SU-DHL-6 (cell line): ENCODE results near the gene CYP1B1.

Experiments used
- H2AFZ ChIP-seq: fragments of 200-600 bp; sonication (generic); 2 replicates; pipeline ENCODE4 v1.6.1; 2014; ENCODE audit warnings: low read depth, mild to moderate bottlenecking, moderate library complexity, mixed read lengths, antibody characterized with exemption, low read length; ENCODE audit not compliant: severe bottlenecking
- H3F3A ChIP-seq: fragments of 200-600 bp; shearing (Covaris generic); 2 replicates; pipeline ENCODE4 v1.6.0; 2016; ENCODE audit warnings: antibody characterized with exemption, mild to moderate bottlenecking; ENCODE audit not compliant: insufficient read depth
- H3K27ac ChIP-seq: fragments of 200-600 bp; sonication (generic); 2 replicates; pipeline ENCODE4 v1.5.1; 2016; ENCODE audit warnings: low read depth, mild to moderate bottlenecking, low read length, moderate library complexity, mixed read lengths
- H3K27me3 ChIP-seq: fragments of 200-600 bp; sonication (generic), shearing (Covaris generic); 2 replicates; pipeline ENCODE4 v1.6.0; 2014; ENCODE audit warnings: mild to moderate bottlenecking, low read length
- H3K36me3 ChIP-seq: fragments of 200-600 bp; sonication (generic); 2 replicates; pipeline ENCODE4 v1.6.1; 2014; ENCODE audit warnings: mild to moderate bottlenecking, low read length, mixed read lengths
- H3K4me2 ChIP-seq: fragments of 300-600, 200-600 bp; shearing (Covaris generic), sonication (generic); 2 replicates; pipeline ENCODE4 v1.6.0; 2014; ENCODE audit warnings: low read length, low read depth, mild to moderate bottlenecking; ENCODE audit not compliant: poor library complexity, severe bottlenecking
- H3K4me3 ChIP-seq: fragments of 200-600 bp; sonication (generic); 2 replicates; pipeline ENCODE4 v1.5.1; 2014; ENCODE audit warnings: antibody characterized with exemption, low read length, mild to moderate bottlenecking, mixed read lengths; ENCODE audit not compliant: insufficient read depth, poor library complexity, severe bottlenecking
- H3K79me2 ChIP-seq: fragments of 200-600 bp; sonication (generic); 2 replicates; pipeline ENCODE4 v1.6.1; 2014; ENCODE audit warnings: mild to moderate bottlenecking, low read length, moderate library complexity; ENCODE audit not compliant: insufficient read depth
- H3K9ac ChIP-seq: fragments of 200-600 bp; sonication (generic); 2 replicates; pipeline ENCODE4 v1.7.0; 2014; ENCODE audit warnings: mild to moderate bottlenecking, low read length
- H3K9me2 ChIP-seq: fragments of 200-600 bp; sonication (generic); replicated peaks from 2 replicates; pipeline ENCODE4 v1.6.1; 2014; ENCODE audit warnings: low read length; ENCODE audit not compliant: insufficient read depth
- H3K9me3 ChIP-seq: fragments of 200-600 bp; sonication (generic); 2 replicates; pipeline ENCODE4 v1.6.1; 2014; ENCODE audit warnings: low read length, mixed read lengths; ENCODE audit not compliant: insufficient read depth
- H4K20me1 ChIP-seq: fragments of 200-600 bp; sonication (generic); 2 replicates; pipeline ENCODE4 v1.6.1; 2014; ENCODE audit warnings: low read depth, mild to moderate bottlenecking, antibody characterized with exemption, low read length, moderate library complexity, mixed read lengths
- EZH2phosphoT487 ChIP-seq: fragments of 200-600 bp; sonication (generic), shearing (Covaris generic); conservative IDR thresholded peaks from 2 replicates; pipeline ENCODE4 v1.6.1; 2018; ENCODE audit warnings: mild to moderate bottlenecking, antibody characterized with exemption, low read length, moderate library complexity, mixed read lengths
- TF ChIP-seq, protein P1 (sequence below): fragments of 200-600 bp; sonication (generic); IDR thresholded peaks from one replicate; pipeline ENCODE4 v1.5.1; 2017; ENCODE audit warnings: antibody characterized with exemption, mild to moderate bottlenecking, low read length, moderate library complexity; ENCODE audit not compliant: insufficient read depth, poor library complexity, severe bottlenecking

Gene CYP1B1

DNA sequence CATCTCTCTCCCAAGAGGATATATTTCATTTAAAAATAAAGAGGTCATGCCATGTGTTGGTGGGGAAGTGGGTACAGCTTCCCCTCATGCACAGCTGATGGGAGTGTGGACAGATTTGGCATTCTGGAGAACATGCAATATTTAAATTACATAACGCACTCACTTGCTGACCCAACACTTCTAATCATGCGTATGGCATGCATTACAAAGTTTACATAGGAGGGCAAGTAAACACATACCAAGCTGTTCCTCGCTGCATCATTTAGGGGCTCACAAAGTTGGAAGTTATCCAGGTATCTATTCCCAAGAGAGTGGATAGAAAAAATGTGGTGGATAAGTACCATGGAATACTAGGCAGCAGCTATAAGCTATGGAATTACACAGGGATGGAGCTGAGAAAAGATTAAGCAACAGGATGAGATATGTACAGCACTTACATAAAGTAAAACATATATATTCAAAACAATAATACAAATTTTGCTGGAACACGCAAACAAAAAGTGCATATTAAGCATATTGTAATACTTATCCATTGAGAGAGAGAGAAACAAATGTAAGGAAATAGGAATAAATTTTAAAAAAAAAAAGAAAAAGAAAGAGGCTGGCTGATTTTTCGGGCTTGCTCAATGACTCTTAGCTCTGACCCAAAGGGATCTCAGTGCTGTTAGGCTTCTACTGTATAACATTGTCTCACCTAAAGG is 11.0 kb downstream of the CYP1B1 start:
- Histone ChIP-seq H3K9me3 (no peaks in the 10 kb centered on the region), H4K20me1 (no peaks in the 10 kb centered on the region), H3K4me2 (no peak overlapping the region), H3K79me2 (no peaks in the 10 kb centered on the region), H3K9ac (no peak overlapping the region), H3K27me3 (no peaks in the 10 kb centered on the region), H3K4me3 (no peak overlapping the region), H3F3A (no peaks in the 10 kb centered on the region), H3K36me3 (no peaks in the 10 kb centered on the region), H3K27ac (no peak overlapping the region), H3K9me2 (no peaks in the 10 kb centered on the region), H2AFZ (no peak overlapping the region)
- TF ChIP-seq EZH2phosphoT487, result no peak
- TF ChIP-seq, protein P1, sequence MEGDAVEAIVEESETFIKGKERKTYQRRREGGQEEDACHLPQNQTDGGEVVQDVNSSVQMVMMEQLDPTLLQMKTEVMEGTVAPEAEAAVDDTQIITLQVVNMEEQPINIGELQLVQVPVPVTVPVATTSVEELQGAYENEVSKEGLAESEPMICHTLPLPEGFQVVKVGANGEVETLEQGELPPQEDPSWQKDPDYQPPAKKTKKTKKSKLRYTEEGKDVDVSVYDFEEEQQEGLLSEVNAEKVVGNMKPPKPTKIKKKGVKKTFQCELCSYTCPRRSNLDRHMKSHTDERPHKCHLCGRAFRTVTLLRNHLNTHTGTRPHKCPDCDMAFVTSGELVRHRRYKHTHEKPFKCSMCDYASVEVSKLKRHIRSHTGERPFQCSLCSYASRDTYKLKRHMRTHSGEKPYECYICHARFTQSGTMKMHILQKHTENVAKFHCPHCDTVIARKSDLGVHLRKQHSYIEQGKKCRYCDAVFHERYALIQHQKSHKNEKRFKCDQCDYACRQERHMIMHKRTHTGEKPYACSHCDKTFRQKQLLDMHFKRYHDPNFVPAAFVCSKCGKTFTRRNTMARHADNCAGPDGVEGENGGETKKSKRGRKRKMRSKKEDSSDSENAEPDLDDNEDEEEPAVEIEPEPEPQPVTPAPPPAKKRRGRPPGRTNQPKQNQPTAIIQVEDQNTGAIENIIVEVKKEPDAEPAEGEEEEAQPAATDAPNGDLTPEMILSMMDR, result no peak

DNA sequence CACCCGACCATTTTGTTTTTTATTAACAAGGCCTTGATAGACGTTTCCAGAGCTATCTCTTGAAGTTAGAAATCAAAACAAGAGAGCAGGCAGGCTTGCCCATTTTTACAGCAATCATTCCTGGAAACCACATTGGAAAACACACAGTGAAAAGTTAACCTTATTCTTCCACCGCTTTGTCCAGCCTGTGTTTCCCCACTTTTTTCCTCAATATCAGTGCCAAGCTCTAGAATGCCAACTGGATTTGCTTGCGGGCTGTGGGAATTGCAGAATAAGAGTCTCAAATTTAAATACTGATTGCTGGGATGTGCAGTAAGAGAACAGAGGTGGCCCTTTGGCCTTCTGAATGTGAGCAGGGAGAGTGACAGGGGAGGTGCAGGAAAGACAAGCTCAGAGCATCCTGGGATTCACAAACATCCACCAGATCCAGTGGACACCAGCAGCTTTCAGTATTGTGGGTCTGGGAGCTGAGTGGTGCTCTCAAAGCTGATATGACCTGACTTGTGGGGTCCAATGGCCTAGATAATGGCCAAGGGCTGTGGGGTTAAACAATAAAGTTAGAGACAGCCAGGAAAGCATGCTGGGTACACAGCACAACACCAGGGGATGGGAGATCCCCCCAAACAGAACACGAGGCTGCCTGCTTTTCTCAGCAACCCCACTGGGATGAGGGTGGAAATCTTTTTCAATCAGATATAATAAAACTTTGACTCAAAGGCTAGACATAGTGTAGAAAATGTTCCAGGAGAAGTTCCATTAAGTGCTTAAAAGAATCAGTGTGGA is 15.5 kb downstream of the CYP1B1 start:
- H3K4me2 ChIP-seq, result no peak overlapping the region
- no peaks in the 10 kb centered on the region for H4K20me1 ChIP-seq
- H2AFZ ChIP-seq, result no peak overlapping the region
- no peaks in the 10 kb centered on the region for H3F3A ChIP-seq
- no peaks in the 10 kb centered on the region for H3K79me2 ChIP-seq
- no peak overlapping the region for H3K9ac ChIP-seq
- H3K4me3 ChIP-seq, result no peak overlapping the region
- H3K9me2 ChIP-seq, result no peaks in the 10 kb centered on the region
- H3K9me3 ChIP-seq, result no peaks in the 10 kb centered on the region
- H3K27me3 ChIP-seq, result no peaks in the 10 kb centered on the region
- no peak for TF ChIP-seq EZH2phosphoT487
- TF ChIP-seq, protein P1, result no peak
- no peaks in the 10 kb centered on the region for H3K36me3 ChIP-seq
- no peak overlapping the region for H3K27ac ChIP-seq

DNA sequence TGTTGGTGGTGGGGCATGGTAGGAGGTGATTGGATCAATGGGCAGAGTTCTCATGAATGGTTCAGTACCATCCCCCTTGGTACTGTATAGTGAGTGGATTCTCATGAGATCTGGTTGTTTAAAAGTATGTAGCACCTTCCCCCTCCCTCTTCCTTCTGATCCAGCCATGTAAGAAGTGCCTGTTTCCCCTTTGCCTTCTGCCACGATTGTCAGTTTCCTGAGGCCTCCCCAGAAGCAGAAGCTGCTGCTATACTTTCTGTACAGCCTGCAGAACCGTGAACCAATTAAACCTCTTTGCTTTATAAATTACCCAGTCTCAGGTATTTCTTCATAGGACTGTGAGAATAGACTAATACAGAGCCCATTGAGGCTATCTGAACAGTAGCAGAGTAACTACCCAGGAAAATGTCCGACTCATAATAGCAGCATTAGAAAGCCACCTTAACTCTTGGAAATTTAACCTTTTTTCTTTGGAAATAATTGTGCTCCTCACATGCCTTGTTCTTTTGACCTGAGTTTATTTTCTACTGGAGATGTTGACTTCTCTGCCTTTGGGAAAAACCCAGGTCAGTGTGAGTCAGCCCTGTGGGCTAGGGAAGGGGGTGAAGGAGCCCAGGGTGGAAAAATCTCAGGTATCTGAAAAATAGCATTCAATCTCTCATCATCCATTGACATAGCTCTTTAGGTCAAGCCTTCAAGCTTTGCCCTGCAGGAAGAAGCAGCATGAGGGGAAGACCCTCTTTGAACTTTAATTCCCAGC is 18.1 kb downstream of the CYP1B1 start:
- H3K9me3 ChIP-seq, result no peaks in the 10 kb centered on the region
- H3K9me2 ChIP-seq, result no peaks in the 10 kb centered on the region
- H3K36me3 ChIP-seq, result no peaks in the 10 kb centered on the region
- no peaks in the 10 kb centered on the region for H3K79me2 ChIP-seq
- H2AFZ ChIP-seq, result no peak overlapping the region
- no peaks in the 10 kb centered on the region for H3K27me3 ChIP-seq
- no peak overlapping the region for H3K4me2 ChIP-seq
- no peak for TF ChIP-seq EZH2phosphoT487
- TF ChIP-seq, protein P1, result no peak
- H3F3A ChIP-seq, result no peaks in the 10 kb centered on the region
- H3K9ac ChIP-seq, result no peak overlapping the region
- no peak overlapping the region for H3K27ac ChIP-seq
- H3K4me3 ChIP-seq, result no peak overlapping the region
- no peaks in the 10 kb centered on the region for H4K20me1 ChIP-seq
